ENCODE results near the gene HOXD9.

HOXD9 gene

DNA sequence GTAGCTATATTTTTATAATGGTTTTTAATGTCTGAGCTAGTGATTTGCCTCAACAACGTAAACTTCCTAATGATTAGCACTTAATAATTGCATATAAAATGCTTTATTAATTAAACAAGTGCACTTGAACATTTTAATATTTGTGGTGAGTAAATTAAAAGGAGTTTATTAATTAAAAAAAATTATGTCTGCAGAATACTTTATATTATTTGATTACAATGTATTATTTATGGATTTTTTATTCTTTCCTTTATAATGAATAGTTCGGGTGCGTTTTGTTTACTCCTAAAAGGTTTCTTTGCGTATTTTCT is 9.3 kb downstream of the HOXD9 start:
- H3K4me3 ChIP-seq (ENCODE audit: low read depth, low read length) = no peak overlapping the region
- no peak for DNase-seq (ENCODE audit: low read depth)

DNA sequence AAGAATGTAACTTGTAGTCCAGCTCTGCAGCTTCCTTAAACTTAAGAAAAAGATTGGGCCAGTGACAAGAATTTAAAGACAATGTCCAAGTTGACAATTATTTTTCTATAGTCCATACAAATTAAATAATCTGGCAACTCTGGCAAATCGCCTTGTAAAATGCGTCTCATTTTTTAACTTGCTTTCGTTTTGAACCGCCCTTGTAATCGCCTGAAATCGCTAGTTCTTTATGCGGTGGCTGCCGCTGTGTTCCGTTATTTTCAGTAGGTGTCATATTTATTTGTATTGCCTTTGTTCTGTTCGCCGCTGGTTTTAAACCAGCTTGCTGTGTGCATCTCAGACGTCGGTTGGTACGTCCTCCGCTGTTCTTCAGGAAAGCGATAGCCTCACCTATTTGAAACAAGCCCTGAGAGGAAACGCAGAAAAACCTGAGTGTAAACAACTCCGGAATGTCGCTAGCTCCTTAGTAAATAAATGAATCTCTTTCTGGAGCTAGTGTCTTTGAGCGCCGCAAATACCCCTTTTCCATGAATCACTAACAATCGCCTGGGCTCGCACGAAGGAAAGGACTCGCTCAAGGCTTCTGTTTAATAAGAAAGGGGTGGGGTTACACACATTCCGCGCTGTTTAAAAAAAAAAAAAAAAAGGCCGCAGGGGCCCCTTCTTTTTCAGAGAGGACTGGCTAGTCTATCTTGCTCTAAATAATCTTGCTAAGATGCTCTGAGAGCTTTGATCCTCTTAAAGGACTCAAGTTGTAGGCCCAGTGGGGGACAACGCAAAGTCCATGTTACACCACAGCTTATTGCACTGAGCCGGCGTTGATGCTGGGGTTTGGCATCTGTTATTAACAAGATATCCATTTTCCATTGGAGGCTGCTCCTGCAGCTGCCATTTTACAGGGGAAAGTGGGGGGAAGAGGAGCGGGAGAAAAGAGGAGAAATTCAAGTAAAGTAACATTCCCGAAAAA is 10.0 kb downstream of the HOXD9 start:
- TF ChIP-seq, protein P1, sequence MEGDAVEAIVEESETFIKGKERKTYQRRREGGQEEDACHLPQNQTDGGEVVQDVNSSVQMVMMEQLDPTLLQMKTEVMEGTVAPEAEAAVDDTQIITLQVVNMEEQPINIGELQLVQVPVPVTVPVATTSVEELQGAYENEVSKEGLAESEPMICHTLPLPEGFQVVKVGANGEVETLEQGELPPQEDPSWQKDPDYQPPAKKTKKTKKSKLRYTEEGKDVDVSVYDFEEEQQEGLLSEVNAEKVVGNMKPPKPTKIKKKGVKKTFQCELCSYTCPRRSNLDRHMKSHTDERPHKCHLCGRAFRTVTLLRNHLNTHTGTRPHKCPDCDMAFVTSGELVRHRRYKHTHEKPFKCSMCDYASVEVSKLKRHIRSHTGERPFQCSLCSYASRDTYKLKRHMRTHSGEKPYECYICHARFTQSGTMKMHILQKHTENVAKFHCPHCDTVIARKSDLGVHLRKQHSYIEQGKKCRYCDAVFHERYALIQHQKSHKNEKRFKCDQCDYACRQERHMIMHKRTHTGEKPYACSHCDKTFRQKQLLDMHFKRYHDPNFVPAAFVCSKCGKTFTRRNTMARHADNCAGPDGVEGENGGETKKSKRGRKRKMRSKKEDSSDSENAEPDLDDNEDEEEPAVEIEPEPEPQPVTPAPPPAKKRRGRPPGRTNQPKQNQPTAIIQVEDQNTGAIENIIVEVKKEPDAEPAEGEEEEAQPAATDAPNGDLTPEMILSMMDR (IDR thresholded peaks at IDR 0.05; ENCODE audit: control insufficient read depth, extremely low read depth, insufficient read depth) = no peak
- DNase-seq (ENCODE audit: low read depth) = no peak
- H3K4me3 ChIP-seq (ENCODE audit: low read depth, low read length) = no peak overlapping the region

More for the DNA sequence above, 9.3 kb downstream of the HOXD9 start:
- TF ChIP-seq, protein P1 (IDR thresholded peaks at IDR 0.05; ENCODE audit: control insufficient read depth, extremely low read depth, insufficient read depth) = no peak

DNA sequence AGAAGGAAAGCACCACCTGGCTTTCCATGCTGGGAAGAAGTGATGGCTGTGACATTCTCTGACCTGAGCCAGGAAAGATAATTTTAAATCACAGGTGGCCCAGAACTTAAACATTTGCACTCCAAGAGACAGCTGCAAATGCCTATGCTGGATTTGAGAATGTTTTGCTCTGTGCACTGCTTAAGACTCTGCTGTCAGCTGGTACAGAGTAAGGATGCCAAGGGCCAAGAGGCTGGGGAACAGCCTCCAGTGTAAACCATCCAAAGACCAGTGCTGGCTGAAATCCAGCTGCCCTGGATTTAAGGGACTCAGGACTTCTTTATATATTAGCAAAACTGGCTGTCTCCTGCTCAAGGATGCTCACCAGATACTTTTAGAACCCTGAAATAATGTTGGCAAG is 10.9 kb downstream of the HOXD9 start:
- H3K4me3 ChIP-seq (ENCODE audit: low read depth, low read length) = no peak overlapping the region
- TF ChIP-seq, protein P1 (IDR thresholded peaks at IDR 0.05; ENCODE audit: control insufficient read depth, extremely low read depth, insufficient read depth) = no peak
- no peak for DNase-seq (ENCODE audit: low read depth)

DNA sequence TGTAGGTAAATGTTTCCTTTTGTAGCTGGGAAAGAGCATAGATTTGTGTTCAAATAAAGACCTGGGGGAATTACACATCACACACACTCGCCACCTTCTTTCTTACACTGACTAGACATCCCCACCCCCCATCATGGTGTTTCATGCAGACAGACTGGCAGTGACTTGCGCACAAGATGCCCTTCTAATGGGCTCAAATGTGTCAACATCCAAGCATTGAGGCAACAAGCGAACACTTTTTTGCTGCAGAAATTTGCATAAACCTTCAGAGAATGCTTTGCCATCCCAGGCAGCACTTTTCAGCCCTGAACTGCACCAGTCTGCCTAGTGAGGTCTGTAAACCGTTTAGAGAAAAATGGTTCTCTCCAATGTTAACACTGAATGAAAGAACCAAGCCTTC is 11.5 kb downstream of the HOXD9 start:
- TF ChIP-seq, protein P1 (IDR thresholded peaks at IDR 0.05; ENCODE audit: control insufficient read depth, extremely low read depth, insufficient read depth) = no peak

DNA sequence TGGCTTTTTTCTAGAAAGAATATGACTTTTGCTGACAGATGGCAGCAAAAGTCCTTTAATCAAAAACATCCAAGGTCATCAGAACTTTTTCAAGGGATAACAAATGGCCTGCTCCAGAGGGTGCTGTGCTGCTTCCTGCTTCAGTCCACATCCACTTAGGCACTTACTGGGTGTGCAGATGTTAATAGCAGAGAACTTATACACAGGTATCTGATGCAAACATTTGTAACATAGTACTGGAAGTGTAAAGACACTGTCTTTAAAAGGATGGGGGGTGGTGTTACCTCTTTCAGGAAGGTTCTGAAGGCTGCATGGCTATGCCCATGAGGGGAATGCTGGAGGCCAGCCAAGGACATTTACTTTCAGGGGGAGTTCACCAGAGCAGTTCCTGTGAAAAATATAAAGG is 12.5 kb downstream of the HOXD9 start:
- TF ChIP-seq, protein P1 (IDR thresholded peaks at IDR 0.05; ENCODE audit: control insufficient read depth, extremely low read depth, insufficient read depth) = 0 out of 2 replicates have a peak, but pooled peaks have one; percentile 11
- H3K4me3 ChIP-seq (ENCODE audit: low read depth, low read length) = no peak overlapping the region
- no peak for DNase-seq (ENCODE audit: low read depth)

More for the DNA sequence above, 11.5 kb downstream of the HOXD9 start:
- no peak for DNase-seq (ENCODE audit: low read depth)
- H3K4me3 ChIP-seq (ENCODE audit: low read depth, low read length) = no peak overlapping the region

DNA sequence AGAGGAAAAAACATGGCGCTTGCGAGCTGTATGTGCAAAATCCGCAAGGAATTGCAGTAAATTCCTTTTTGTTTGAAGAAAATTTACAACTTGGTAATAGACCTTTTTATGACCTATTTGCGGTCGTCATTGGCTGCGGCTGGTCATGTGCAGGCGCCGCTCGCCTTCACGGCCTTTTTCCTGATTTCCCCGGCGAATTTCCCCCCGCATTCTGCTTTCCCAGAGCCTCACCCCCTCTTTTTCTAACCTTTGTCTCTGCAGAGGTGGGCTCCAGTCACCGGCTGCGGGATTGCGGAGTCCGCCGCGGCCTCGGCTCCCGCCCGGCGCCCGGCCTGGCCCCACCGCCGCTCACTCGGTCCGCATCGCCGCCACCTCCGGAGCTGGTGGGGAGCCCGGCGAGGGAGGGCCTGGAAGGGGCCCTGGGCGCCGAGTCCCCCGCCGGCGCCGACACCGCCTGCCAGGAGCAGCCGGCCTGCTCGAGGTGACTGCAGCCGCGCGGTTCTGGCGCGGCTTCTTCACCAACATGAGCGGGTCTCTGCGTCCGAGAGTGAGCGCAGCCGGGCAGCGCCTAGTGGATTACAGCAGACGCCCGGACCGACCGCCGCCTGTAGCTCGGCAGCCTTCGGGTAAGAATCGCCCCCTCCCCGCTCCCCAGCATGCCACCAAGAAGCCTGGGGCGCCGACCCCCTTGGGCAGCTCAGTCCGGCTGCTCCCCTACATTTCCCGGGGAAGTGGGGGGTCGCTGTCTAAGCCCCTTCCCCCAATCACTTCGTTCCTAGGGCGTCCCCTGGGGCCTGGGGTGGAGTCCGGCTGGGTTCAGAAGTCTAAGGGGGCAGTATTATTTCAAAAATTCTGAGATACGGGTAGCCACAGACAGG is 14.1 kb downstream of the HOXD9 start:
- 0 out of 2 replicates have a peak overlapping the region, but pooled peaks have one; percentile 9 for H3K4me3 ChIP-seq (ENCODE audit: low read depth, low read length)
- no peak for DNase-seq (ENCODE audit: low read depth)
- TF ChIP-seq, protein P1 (IDR thresholded peaks at IDR 0.05; ENCODE audit: control insufficient read depth, extremely low read depth, insufficient read depth) = no peak
